ENCODE measurements around the gene LSM6.

Gene LSM6

DNA sequence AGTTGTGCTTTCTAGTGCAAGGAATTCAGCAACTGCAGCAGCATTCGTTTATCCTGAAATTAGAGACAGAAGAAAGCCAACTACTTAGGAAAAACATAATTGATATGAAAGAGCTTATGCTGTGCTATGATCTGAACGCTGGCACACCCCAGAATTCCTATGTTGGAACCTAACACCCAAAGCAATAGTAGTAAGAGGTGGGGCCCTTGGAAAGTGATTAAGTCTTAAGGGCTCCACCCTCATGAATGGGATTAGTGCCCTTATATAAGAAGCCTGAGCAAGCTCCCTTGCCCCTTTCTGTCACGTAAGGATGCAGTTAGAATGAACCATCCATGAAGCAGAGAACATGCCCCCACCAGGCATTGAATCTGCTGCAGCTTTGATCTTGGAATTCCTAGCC is 5.4 kb upstream of the LSM6 start:
- no peaks in the 10 kb centered on the region for H3K27me3 ChIP-seq (replicated peaks)
- H3K27ac ChIP-seq: no peak overlapping the region
- H3K4me3 ChIP-seq (ENCODE audit: low read depth, low read length): no peak overlapping the region
- in situ Hi-C loops (cut with HindIII; ENCODE audit: low pct_ligation_motif_present, low sequenced_read_pairs): no loop called here
- H3K36me3 ChIP-seq (replicated peaks): no peaks in the 10 kb centered on the region
- TF ChIP-seq, protein P1, sequence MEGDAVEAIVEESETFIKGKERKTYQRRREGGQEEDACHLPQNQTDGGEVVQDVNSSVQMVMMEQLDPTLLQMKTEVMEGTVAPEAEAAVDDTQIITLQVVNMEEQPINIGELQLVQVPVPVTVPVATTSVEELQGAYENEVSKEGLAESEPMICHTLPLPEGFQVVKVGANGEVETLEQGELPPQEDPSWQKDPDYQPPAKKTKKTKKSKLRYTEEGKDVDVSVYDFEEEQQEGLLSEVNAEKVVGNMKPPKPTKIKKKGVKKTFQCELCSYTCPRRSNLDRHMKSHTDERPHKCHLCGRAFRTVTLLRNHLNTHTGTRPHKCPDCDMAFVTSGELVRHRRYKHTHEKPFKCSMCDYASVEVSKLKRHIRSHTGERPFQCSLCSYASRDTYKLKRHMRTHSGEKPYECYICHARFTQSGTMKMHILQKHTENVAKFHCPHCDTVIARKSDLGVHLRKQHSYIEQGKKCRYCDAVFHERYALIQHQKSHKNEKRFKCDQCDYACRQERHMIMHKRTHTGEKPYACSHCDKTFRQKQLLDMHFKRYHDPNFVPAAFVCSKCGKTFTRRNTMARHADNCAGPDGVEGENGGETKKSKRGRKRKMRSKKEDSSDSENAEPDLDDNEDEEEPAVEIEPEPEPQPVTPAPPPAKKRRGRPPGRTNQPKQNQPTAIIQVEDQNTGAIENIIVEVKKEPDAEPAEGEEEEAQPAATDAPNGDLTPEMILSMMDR (IDR thresholded peaks at IDR 0.05; ENCODE audit: low read depth, low read length, missing control alignments): no peak
- no peak for DNase-seq

DNA sequence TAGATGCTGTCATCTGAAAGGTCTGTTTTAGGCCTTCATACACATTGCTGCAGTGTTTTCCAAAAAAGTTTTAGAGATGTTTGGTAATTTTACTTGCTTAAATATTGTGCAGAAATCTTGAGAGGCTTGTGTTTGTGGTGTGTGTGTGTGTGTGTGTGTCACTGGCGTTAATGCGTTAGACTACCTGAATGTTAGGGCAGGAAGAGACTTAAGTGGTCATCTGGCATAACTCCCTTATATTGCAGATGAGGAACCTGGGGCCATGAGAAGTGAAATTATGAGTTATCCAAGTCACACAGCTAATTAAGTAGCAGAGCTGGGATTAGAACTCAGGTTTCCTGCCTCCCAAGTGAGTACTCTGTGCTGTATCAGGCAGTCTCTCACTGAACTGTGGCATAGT is 1.4 kb downstream of the LSM6 start:
- in situ Hi-C loops (cut with HindIII; ENCODE audit: low pct_ligation_motif_present, low sequenced_read_pairs): no loop called here
- Histone ChIP-seq H3K4me3 (ENCODE audit: low read depth, low read length) (no peak overlapping the region), H3K36me3 (replicated peaks) (no peaks in the 10 kb centered on the region), H3K27me3 (replicated peaks) (no peaks in the 10 kb centered on the region), H3K27ac (no peak overlapping the region)
- DNase-seq: no peak
- TF ChIP-seq, protein P1 (IDR thresholded peaks at IDR 0.05; ENCODE audit: low read depth, low read length, missing control alignments): no peak

DNA sequence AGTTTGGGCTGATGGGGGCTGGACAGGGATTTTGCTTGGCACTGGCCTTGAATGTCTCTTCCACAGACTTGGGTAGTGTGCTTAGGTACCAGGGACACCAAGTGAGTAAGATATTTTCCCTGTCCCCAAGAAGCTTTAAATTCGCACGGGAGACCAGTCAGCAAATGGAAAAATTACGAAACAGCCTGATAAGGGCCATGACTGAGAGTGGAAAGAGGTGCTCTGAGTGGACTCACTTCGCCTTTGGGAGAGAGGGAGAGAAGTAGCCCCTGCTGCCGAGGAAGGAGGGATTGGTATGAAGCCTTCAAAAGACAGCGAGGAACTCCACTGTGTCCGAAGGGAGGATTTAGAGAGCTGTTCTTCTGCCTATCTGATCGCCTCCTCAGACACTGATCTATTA is 2.6 kb downstream of the LSM6 start:
- in situ Hi-C loops (cut with HindIII; ENCODE audit: low pct_ligation_motif_present, low sequenced_read_pairs): no loop called here
- Histone ChIP-seq H3K27ac (no peak overlapping the region), H3K27me3 (replicated peaks) (no peaks in the 10 kb centered on the region), H3K4me3 (ENCODE audit: low read depth, low read length) (no peak overlapping the region), H3K36me3 (replicated peaks) (no peaks in the 10 kb centered on the region)
- TF ChIP-seq, protein P1 (IDR thresholded peaks at IDR 0.05; ENCODE audit: low read depth, low read length, missing control alignments): no peak
- DNase-seq: no peak

DNA sequence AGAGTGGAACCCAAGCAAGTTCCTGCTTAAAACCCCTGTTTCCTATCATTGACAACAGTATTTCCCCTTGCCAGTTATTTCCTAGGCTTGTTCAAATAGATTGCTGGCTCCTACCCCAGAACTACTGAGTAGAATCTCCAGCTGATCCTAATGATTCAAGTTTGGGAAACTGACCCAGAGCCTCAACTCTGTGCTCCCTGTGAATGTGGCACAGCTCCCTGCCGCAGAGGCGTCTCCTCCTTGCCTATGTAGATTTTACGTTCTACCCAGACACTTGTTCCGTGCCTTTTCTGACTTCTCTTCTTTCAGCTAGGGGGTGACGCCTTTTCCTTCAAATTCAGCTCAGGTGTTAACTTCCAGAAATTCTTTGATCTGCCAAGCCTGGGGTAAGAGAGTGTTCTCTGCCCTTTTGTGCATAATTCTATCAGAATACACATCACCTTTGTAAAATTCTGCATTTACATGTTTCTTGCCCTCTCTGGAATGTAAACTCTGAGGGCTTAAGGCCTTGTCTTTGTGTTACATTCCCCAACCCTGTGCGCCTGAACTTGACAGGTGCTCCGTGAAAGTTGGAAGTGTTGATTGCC is 4.4 kb downstream of the LSM6 start:
- TF ChIP-seq, protein P1 (IDR thresholded peaks at IDR 0.05; ENCODE audit: low read depth, low read length, missing control alignments): no peak
- in situ Hi-C loops (cut with HindIII; ENCODE audit: low pct_ligation_motif_present, low sequenced_read_pairs): no loop called here
- H3K4me3 ChIP-seq (ENCODE audit: low read depth, low read length): no peak overlapping the region
- no peaks in the 10 kb centered on the region for H3K36me3 ChIP-seq (replicated peaks)
- no peak overlapping the region for H3K27ac ChIP-seq
- DNase-seq: no peak
- no peaks in the 10 kb centered on the region for H3K27me3 ChIP-seq (replicated peaks)

DNA sequence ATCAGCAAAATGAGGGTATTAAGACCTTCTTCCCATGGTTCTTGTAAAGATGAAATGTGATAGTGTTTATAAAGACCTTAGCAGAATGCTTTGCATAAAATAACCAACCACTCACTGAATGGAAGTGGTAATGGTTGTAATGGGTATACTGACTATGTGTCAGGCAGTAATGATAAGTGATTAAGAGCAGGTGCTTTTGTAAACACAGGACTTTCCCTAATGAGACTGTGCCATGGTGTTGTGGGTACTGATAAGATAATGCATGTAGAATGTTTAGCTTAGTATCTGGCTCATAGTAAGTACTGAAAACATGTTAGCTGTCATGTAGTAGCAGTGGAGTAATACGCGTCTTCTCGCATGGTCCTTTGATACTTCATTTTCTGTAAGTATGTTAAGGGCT is 6.9 kb downstream of the LSM6 start:
- Histone ChIP-seq H3K4me3 (ENCODE audit: low read depth, low read length) (no peak overlapping the region), H3K27ac (no peak overlapping the region), H3K36me3 (replicated peaks) (peaks cover under 1% of the 10 kb centered on the region), H3K27me3 (replicated peaks) (no peaks in the 10 kb centered on the region)
- in situ Hi-C loops (cut with HindIII; ENCODE audit: low pct_ligation_motif_present, low sequenced_read_pairs): no loop called here
- no peak for DNase-seq
- TF ChIP-seq, protein P1 (IDR thresholded peaks at IDR 0.05; ENCODE audit: low read depth, low read length, missing control alignments): no peak

DNA sequence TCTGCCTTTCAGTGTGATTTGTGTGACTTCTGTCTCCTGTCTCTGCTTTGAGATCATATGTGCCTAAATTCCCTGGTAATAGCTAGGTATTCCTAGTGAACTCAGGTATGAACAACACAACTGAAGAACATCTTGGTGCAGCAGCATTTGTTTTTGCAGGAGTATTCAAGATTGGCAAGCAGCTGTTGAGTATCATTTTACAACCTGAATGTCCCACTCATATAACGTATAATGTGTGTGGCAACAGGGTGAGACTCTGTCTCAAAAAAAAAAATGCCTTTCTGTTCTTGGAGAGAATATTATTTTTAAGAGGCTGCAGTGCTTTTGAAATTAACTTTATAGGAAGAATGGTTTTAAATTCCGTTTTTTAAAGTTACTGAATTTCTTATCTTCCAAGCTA is 7.7 kb downstream of the LSM6 start:
- in situ Hi-C loops (cut with HindIII; ENCODE audit: low pct_ligation_motif_present, low sequenced_read_pairs): no loop called here
- TF ChIP-seq, protein P1 (IDR thresholded peaks at IDR 0.05; ENCODE audit: low read depth, low read length, missing control alignments): no peak
- Histone ChIP-seq H3K27ac (no peak overlapping the region), H3K27me3 (replicated peaks) (no peaks in the 10 kb centered on the region), H3K36me3 (replicated peaks) (peaks cover 3% of the 10 kb centered on the region), H3K4me3 (ENCODE audit: low read depth, low read length) (no peak overlapping the region)
- DNase-seq: no peak
